WTC11 (cell line): Measurements from ENCODE around the gene ENTR1. TPM values are rescaled to one million over a fixed set of nuclear protein-coding genes. Genes with fewer than 3 reads are reported as not detected.
"Not testable (repeated sequence)": the region's sequence is repeated elsewhere in the genome, so short reads cannot be mapped to it uniquely, and the experiment has no call there.

ENCODE experiments used
- ATAC-seq: fragments of 200-7000 bp; cut with Tn5 transposase; 2 replicates; pipeline ENCODE4 v1.10.0; 2021; ENCODE audit warnings: mild to moderate bottlenecking, moderate library complexity
- CTCF ChIA-PET: fragments of 300-600 bp; sonication (Branson Sonifier 250); formaldehyde crosslinking; loops from one replicate; lab custom pipeline; 2021; ENCODE audit warnings: antibody characterized with exemption; lab: Charles Lee
- POLR2A ChIA-PET: fragments of 350-600 bp; sonication (Branson Sonifier 250); formaldehyde crosslinking; loops from one replicate; lab custom pipeline; 2021; ENCODE audit warnings: antibody characterized with exemption; lab: Charles Lee
- DNase-seq: peaks from one replicate; pipeline ENCODE4 v3.0.0; 2021; ENCODE audit warnings: low spot score
- H3K27ac Mint-ChIP-seq: 2 replicates; pipeline ENCODE4 v1.8.0; 2021; ENCODE audit warnings: mixed read lengths
- H3K27me3 Mint-ChIP-seq: 2 replicates; pipeline ENCODE4 v1.8.0; 2021; ENCODE audit warnings: low read depth, mild to moderate bottlenecking, moderate library complexity, mixed read lengths
- H3K36me3 Mint-ChIP-seq: 2 replicates; pipeline ENCODE4 v1.8.0; 2021; ENCODE audit warnings: mixed read lengths
- H3K4me1 Mint-ChIP-seq: 2 replicates; pipeline ENCODE4 v1.8.0; 2022; ENCODE audit warnings: mixed read lengths
- H3K4me3 Mint-ChIP-seq: 2 replicates; pipeline ENCODE4 v1.8.0; 2021; ENCODE audit warnings: mild to moderate bottlenecking, moderate library complexity, mixed read lengths
- H3K9me3 Mint-ChIP-seq: 2 replicates; pipeline ENCODE4 v1.8.0; 2021; ENCODE audit warnings: mixed read lengths
- ETV6 ChIP-seq: sonication (generic); formaldehyde crosslinking; IDR thresholded peaks from 2 replicates; pipeline ENCODE4 v1.8.1; 2022; ENCODE audit warnings: mild to moderate bottlenecking, missing genetic modification reagents
- FOXJ3 ChIP-seq: sonication (generic); formaldehyde crosslinking; IDR thresholded peaks from 2 replicates; pipeline ENCODE4 v1.9.0; 2021; ENCODE audit warnings: missing genetic modification reagents, mild to moderate bottlenecking, borderline replicate concordance
- JUN ChIP-seq: sonication (generic); formaldehyde crosslinking; IDR thresholded peaks from 2 replicates; pipeline ENCODE4 v1.8.0; 2023; ENCODE audit warnings: mild to moderate bottlenecking, missing genetic modification reagents
- MXD4 ChIP-seq: fragments of 250-450 bp; sonication (Bioruptor Pico); IDR thresholded peaks from 2 replicates; pipeline ENCODE4 v1.8.0; 2021; ENCODE audit warnings: mild to moderate bottlenecking, moderate library complexity, borderline replicate concordance
- NFE2L1 ChIP-seq: sonication (generic); formaldehyde crosslinking; IDR thresholded peaks from 2 replicates; pipeline ENCODE4 v1.8.1; 2023; ENCODE audit warnings: missing genetic modification reagents
- PRRX2 ChIP-seq: fragments of 250-450 bp; sonication (Bioruptor Pico); IDR thresholded peaks from 2 replicates; pipeline ENCODE4 v1.8.0; 2021; ENCODE audit warnings: mild to moderate bottlenecking
- TCF7 ChIP-seq: sonication (generic); formaldehyde crosslinking; IDR thresholded peaks from 2 replicates; pipeline ENCODE4 v1.8.0; 2022; ENCODE audit warnings: mild to moderate bottlenecking, low read depth, missing genetic modification reagents, moderate library complexity
- TEAD1 ChIP-seq: sonication (generic); formaldehyde crosslinking; IDR thresholded peaks from 2 replicates; pipeline ENCODE4 v1.8.0; 2022; ENCODE audit warnings: mild to moderate bottlenecking, missing genetic modification reagents
- ZBTB21 ChIP-seq: sonication (generic); formaldehyde crosslinking; IDR thresholded peaks from 2 replicates; pipeline ENCODE4 v1.8.1; 2023; ENCODE audit warnings: mild to moderate bottlenecking, missing genetic modification reagents, borderline replicate concordance
- ZNF263 ChIP-seq: sonication (generic); formaldehyde crosslinking; IDR thresholded peaks from 2 replicates; pipeline ENCODE4 v1.8.1; 2022; ENCODE audit warnings: low read depth, mild to moderate bottlenecking, moderate library complexity, missing genetic modification reagents
- ZNF396 ChIP-seq: fragments of 250-450 bp; sonication (Bioruptor Pico); IDR thresholded peaks from 2 replicates; pipeline ENCODE4 v1.8.0; 2021; ENCODE audit warnings: mild to moderate bottlenecking, moderate library complexity, borderline replicate concordance
- ZNF423 ChIP-seq: fragments of 250-450 bp; sonication (Bioruptor Pico); IDR thresholded peaks from 2 replicates; pipeline ENCODE4 v2.1.2; 2022; ENCODE audit warnings: mild to moderate bottlenecking, moderate library complexity
- total RNA-seq: library from RNA; stranded (reverse); gene quantifications from 3 replicates; pipeline ENCODE4 v1.2.3, GENCODE V29; 2021
- TF ChIP-seq, protein P1 (sequence below): sonication (generic); formaldehyde crosslinking; IDR thresholded peaks from 2 replicates; pipeline ENCODE4 v1.8.0; 2022; ENCODE audit warnings: mild to moderate bottlenecking, missing genetic modification reagents
- TF ChIP-seq, protein P2 (sequence below): fragments of 250-450 bp; sonication (Bioruptor Pico); IDR thresholded peaks from 2 replicates; pipeline ENCODE4 v1.9.0; 2021; ENCODE audit warnings: mild to moderate bottlenecking, borderline replicate concordance
- TF ChIP-seq, protein P3 (sequence below): fragments of 250-450 bp; sonication (Bioruptor Pico); IDR thresholded peaks from 2 replicates; pipeline ENCODE4 v1.8.0; 2021; ENCODE audit warnings: mild to moderate bottlenecking
- TF ChIP-seq, protein P4 (sequence below): sonication (generic); formaldehyde crosslinking; IDR thresholded peaks from 2 replicates; pipeline ENCODE4 v1.8.1; 2022; ENCODE audit warnings: missing genetic modification reagents, borderline replicate concordance

The ENTR1 gene
- total RNA-seq, 1 experiment from 2014 or later = 140 TPM

DNA sequence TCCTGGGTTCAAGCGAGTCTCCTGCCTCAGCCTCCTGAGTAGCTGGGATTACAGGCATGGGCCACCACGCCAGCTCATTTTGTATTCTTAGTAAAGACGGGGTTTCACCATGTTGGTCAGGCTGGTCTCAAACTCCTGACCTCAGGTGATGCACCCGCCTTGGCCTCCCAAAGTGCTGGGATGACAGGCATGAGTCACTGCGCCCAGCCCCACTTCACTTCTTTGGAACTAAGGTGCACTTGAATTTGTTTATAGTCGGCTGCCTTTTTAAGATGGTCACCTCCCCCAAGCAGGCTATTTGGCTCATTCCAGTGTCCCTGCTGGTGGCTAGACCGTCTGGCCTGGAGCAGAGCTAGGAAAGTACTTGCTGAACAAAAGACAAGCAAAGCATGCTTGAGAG is 15.0 kb upstream of the ENTR1 start:
- CTCF ChIA-PET = interaction anchor here (0.9 to 1.3 kb wide), 2 partner anchors 12 to 246 kb away, joined by 3 read pairs; no protein-coding TSS in a partner anchor
- not testable (repeated sequence) for ATAC-seq, H3K4me3 Mint-ChIP-seq, H3K27ac Mint-ChIP-seq, DNase-seq, H3K4me1 Mint-ChIP-seq, H3K27me3 Mint-ChIP-seq, H3K9me3 Mint-ChIP-seq
- POLR2A ChIA-PET = interaction anchor here (1.3 kb wide), 1 partner anchor 16 kb away, joined by 4 read pairs; no protein-coding TSS in a partner anchor
- H3K36me3 Mint-ChIP-seq = peaks cover 11% of the 10 kb centered on the region

DNA sequence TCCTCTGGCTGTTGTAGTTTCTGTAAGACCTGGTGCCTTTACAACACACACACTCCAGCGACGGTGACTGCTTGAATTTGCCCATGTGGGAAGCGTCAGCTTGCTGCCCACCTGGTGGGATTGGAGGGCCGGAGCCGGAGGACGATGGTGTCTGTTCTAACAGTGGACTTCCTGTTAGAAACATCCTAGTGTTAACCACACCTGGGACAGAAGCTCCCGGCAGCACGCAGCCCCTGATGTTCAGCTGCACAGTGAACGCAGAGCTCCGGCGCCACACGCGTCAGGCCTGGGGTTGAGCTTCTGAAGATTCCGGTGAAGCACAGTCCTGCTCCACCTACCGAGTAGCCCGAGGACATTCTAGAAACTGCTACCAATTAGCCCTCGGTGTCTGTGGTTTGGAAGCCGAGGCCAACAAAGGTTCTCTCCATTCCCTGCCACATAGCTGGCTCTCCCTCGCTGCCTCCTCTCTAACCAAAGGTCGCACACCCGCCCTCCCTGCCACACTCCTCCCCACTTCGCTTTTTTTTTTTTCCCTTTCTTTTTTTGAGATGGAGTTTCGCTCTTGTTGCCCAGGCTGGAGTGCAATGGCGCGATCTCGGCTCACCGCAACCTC is 14.4 kb upstream of the ENTR1 start:
- DNase-seq (no peak), ATAC-seq (no peak)
- H3K27ac Mint-ChIP-seq = no peak overlapping the region
- TF ChIP-seq TEAD1 (CRISPR knock-in tag) (no peak), TCF7 (CRISPR knock-in tag) (no peak), ZBTB21 (CRISPR knock-in tag) (no peak), ETV6 (CRISPR knock-in tag) (no peak)
- TF ChIP-seq, protein P1, sequence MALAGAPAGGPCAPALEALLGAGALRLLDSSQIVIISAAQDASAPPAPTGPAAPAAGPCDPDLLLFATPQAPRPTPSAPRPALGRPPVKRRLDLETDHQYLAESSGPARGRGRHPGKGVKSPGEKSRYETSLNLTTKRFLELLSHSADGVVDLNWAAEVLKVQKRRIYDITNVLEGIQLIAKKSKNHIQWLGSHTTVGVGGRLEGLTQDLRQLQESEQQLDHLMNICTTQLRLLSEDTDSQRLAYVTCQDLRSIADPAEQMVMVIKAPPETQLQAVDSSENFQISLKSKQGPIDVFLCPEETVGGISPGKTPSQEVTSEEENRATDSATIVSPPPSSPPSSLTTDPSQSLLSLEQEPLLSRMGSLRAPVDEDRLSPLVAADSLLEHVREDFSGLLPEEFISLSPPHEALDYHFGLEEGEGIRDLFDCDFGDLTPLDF (CRISPR knock-in tag) = no peak
- ChIA-PET CTCF (interaction anchor here (0.7 to 1.3 kb wide), 4 partner anchors 11 to 247 kb away, joined by 3 to 4 read pairs (median 3); no protein-coding TSS in a partner anchor), POLR2A (interaction anchor here (1.2 to 1.3 kb wide), 2 partner anchors 15 to 71 kb away, joined by 3 to 4 read pairs; no protein-coding TSS in a partner anchor)
- no peaks in the 10 kb centered on the region for H3K9me3 Mint-ChIP-seq
- no peak overlapping the region for H3K4me3 Mint-ChIP-seq
- no peaks in the 10 kb centered on the region for H3K27me3 Mint-ChIP-seq
- H3K36me3 Mint-ChIP-seq = peaks cover 11% of the 10 kb centered on the region
- no peaks in the 10 kb centered on the region for H3K4me1 Mint-ChIP-seq

DNA sequence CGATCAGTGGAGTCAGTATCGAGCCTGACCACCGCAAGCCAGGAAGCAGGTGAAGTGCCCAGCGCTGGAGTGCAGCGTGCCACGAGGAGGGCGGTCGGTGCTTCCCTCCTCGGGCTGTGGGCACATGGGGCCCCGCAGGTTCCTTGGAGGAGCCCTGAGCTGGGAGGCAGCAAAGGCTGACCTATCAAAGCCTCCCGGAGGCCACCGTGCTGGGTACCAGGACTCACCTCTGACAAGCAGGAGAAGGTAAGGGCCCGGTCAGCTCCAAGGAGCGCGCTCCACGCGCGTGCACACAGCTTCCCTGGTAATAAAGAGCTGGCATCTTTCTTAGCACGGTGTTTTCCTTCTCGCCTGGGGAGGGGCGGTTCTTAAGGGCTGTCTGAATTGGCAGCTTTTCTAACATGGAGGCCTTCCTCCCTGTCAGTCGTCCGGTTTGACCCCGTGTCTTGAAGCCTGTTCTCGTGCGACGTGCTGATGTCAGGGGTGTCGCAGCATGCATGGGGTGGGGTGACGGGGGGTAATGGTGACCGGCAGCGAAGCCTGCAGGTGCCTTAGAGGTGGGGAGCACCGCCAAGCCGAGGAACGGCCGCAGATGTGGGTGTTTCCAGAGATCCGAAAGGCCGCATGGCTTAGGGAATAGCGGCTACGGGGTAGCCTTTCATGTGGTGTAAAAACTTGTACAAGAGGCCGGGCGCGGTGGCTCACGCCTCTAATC is 13.2 kb upstream of the ENTR1 start:
- CTCF ChIA-PET = interaction anchor here (0.7 to 1.1 kb wide), 2 partner anchors 23 to 111 kb away, joined by 3 to 4 read pairs; no protein-coding TSS in a partner anchor
- no peaks in the 10 kb centered on the region for H3K9me3 Mint-ChIP-seq
- no peak for DNase-seq
- TF ChIP-seq FOXJ3 (CRISPR knock-in tag) = no peak
- TF ChIP-seq NFE2L1 (CRISPR knock-in tag) = no peak
- TF ChIP-seq PRRX2 = no peak
- TF ChIP-seq, protein P2, sequence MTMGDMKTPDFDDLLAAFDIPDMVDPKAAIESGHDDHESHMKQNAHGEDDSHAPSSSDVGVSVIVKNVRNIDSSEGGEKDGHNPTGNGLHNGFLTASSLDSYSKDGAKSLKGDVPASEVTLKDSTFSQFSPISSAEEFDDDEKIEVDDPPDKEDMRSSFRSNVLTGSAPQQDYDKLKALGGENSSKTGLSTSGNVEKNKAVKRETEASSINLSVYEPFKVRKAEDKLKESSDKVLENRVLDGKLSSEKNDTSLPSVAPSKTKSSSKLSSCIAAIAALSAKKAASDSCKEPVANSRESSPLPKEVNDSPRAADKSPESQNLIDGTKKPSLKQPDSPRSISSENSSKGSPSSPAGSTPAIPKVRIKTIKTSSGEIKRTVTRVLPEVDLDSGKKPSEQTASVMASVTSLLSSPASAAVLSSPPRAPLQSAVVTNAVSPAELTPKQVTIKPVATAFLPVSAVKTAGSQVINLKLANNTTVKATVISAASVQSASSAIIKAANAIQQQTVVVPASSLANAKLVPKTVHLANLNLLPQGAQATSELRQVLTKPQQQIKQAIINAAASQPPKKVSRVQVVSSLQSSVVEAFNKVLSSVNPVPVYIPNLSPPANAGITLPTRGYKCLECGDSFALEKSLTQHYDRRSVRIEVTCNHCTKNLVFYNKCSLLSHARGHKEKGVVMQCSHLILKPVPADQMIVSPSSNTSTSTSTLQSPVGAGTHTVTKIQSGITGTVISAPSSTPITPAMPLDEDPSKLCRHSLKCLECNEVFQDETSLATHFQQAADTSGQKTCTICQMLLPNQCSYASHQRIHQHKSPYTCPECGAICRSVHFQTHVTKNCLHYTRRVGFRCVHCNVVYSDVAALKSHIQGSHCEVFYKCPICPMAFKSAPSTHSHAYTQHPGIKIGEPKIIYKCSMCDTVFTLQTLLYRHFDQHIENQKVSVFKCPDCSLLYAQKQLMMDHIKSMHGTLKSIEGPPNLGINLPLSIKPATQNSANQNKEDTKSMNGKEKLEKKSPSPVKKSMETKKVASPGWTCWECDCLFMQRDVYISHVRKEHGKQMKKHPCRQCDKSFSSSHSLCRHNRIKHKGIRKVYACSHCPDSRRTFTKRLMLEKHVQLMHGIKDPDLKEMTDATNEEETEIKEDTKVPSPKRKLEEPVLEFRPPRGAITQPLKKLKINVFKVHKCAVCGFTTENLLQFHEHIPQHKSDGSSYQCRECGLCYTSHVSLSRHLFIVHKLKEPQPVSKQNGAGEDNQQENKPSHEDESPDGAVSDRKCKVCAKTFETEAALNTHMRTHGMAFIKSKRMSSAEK (CRISPR knock-in tag) = no peak
- TF ChIP-seq, protein P3, sequence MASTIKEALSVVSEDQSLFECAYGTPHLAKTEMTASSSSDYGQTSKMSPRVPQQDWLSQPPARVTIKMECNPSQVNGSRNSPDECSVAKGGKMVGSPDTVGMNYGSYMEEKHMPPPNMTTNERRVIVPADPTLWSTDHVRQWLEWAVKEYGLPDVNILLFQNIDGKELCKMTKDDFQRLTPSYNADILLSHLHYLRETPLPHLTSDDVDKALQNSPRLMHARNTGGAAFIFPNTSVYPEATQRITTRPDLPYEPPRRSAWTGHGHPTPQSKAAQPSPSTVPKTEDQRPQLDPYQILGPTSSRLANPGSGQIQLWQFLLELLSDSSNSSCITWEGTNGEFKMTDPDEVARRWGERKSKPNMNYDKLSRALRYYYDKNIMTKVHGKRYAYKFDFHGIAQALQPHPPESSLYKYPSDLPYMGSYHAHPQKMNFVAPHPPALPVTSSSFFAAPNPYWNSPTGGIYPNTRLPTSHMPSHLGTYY (CRISPR knock-in tag) = no peak
- no peak for TF ChIP-seq ZNF423
- TF ChIP-seq ZNF263 (CRISPR knock-in tag) = no peak
- no peak for TF ChIP-seq JUN
- TF ChIP-seq ZNF396 (CRISPR knock-in tag) = no peak
- TF ChIP-seq, protein P4, sequence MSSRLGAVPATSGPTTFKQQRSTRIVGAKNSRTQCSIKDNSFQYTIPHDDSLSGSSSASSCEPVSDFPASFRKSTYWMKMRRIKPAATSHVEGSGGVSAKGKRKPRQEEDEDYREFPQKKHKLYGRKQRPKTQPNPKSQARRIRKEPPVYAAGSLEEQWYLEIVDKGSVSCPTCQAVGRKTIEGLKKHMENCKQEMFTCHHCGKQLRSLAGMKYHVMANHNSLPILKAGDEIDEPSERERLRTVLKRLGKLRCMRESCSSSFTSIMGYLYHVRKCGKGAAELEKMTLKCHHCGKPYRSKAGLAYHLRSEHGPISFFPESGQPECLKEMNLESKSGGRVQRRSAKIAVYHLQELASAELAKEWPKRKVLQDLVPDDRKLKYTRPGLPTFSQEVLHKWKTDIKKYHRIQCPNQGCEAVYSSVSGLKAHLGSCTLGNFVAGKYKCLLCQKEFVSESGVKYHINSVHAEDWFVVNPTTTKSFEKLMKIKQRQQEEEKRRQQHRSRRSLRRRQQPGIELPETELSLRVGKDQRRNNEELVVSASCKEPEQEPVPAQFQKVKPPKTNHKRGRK = no peak
- TF ChIP-seq MXD4 (CRISPR knock-in tag) = no peak
- TF ChIP-seq, all 79 proteins: peak for 0
- peaks cover 19% of the 10 kb centered on the region for H3K36me3 Mint-ChIP-seq
- no peaks in the 10 kb centered on the region for H3K4me1 Mint-ChIP-seq
- H3K27ac Mint-ChIP-seq = no peak overlapping the region
- H3K27me3 Mint-ChIP-seq = no peaks in the 10 kb centered on the region
- ATAC-seq = no peak
- POLR2A ChIA-PET = interaction anchor here (1.2 kb wide), 1 partner anchor 70 kb away, joined by 3 read pairs; no protein-coding TSS in a partner anchor
- H3K4me3 Mint-ChIP-seq = no peak overlapping the region
